NB4 (cell line): ENCODE measurements around the gene ZNF639.

Experiments
- DNase-seq: peaks from one replicate; pipeline ENCODE4 v3.0.0; 2010; ENCODE audit warnings: low read depth
- H3K4me3 ChIP-seq: one replicate; pipeline ENCODE4 v1.5.1; 2011; ENCODE audit warnings: mild to moderate bottlenecking, low read depth, low read length, moderate library complexity
- MYC ChIP-seq: IDR thresholded peaks from 2 replicates; pipeline ENCODE4 v1.6.1; 2011; ENCODE audit warnings: low read depth, low read length
- POLR2A ChIP-seq: IDR thresholded peaks from 2 replicates; pipeline ENCODE4 v1.6.1; 2011; ENCODE audit warnings: mild to moderate bottlenecking; ENCODE audit not compliant: insufficient read length; ENCODE audit errors: extremely low read depth
- TF ChIP-seq, protein P1 (sequence below): IDR thresholded peaks from one replicate; pipeline ENCODE4 v1.5.1; 2012; ENCODE audit warnings: low read depth, low read length
- TF ChIP-seq, protein P2 (sequence below): IDR thresholded peaks from 2 replicates; pipeline ENCODE4 v1.6.1; 2011; ENCODE audit warnings: low read depth, low read length

The ZNF639 gene

DNA sequence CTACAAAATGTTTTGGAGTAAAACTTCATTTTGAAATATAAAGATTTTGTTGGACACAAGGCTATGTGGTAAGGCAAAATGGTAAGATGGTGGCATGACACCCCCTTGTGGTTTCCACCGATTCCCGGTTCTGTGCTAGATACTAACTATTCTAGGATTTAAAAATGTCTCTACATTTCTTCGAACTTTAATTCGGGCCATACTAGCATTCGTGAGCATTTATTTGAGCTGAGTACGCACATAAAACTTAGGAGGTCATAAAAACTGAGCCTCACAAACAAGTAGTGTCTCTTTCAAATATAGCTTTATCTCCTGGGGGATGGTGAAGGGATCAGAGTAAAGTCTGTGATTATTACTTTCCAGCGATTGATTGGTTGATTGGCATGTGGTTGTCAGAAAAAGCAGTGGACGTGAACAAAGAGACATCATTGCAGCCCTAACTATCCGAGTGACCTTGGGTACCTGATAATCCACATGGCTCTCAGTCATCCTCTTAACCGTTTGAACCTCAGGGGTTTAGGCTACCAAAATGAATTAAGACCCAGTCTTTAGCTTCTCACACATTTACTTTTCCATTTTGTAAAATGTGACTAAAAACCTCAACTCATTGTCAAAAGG is 1.1 kb upstream of the ZNF639 start:
- peak; percentile 61 for DNase-seq
- TF ChIP-seq POLR2A: no peak
- TF ChIP-seq, protein P1, sequence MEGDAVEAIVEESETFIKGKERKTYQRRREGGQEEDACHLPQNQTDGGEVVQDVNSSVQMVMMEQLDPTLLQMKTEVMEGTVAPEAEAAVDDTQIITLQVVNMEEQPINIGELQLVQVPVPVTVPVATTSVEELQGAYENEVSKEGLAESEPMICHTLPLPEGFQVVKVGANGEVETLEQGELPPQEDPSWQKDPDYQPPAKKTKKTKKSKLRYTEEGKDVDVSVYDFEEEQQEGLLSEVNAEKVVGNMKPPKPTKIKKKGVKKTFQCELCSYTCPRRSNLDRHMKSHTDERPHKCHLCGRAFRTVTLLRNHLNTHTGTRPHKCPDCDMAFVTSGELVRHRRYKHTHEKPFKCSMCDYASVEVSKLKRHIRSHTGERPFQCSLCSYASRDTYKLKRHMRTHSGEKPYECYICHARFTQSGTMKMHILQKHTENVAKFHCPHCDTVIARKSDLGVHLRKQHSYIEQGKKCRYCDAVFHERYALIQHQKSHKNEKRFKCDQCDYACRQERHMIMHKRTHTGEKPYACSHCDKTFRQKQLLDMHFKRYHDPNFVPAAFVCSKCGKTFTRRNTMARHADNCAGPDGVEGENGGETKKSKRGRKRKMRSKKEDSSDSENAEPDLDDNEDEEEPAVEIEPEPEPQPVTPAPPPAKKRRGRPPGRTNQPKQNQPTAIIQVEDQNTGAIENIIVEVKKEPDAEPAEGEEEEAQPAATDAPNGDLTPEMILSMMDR: peak; percentile 31
- TF ChIP-seq, protein P2, sequence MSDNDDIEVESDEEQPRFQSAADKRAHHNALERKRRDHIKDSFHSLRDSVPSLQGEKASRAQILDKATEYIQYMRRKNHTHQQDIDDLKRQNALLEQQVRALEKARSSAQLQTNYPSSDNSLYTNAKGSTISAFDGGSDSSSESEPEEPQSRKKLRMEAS: no peak
- H3K4me3 ChIP-seq: peak overlapping the region; percentile 60

DNA sequence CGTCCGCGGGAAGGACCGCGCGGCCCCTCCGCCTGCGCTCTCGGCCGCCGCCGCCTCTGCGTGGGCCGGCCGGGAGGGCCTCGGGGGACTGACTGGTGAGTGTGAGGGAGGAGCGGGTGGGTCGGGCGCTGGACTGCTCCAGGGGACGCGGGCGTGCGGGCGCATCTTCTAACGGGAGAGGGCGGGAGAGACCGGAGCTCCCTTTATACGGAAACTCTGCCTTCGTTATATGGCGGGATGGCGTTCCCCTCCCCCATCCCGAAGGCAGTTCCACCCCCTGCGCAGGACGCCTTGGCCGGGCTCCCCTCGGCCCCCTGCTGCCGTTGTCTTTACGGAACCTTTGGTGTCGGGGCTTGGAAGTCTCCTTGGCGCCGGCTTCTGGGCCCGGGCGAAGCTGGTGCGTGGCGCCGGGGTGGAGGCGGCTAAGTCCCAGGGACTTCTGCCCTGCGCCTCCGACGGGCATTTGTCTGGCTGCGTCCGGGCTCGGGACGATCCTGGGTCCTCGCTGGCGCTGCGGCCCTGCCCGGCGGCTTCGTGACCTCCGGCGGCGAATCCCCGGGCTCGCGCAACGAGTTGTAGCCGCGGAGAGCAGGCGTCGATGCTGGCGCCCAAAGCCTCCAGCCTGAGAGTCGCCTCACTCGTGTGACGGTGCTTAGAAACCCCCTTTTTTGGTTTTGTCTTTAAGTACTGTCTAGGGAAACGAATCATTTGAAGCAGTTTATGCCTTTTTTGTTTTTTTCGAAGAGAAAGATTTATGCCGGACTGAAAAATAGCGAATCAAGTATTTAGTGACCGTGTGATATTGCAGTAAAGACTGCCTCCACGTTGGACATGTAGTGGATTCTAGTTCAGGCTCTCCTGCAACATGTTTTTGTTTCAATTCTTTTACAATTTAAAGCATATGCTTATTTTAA is 623 bp downstream of the ZNF639 start:
- peak overlapping the region; percentile 85 for H3K4me3 ChIP-seq
- DNase-seq: peak; percentile 85
- TF ChIP-seq POLR2A (no peak), MYC (no peak)
- TF ChIP-seq, protein P1: no peak
- TF ChIP-seq, protein P2: no peak

DNA sequence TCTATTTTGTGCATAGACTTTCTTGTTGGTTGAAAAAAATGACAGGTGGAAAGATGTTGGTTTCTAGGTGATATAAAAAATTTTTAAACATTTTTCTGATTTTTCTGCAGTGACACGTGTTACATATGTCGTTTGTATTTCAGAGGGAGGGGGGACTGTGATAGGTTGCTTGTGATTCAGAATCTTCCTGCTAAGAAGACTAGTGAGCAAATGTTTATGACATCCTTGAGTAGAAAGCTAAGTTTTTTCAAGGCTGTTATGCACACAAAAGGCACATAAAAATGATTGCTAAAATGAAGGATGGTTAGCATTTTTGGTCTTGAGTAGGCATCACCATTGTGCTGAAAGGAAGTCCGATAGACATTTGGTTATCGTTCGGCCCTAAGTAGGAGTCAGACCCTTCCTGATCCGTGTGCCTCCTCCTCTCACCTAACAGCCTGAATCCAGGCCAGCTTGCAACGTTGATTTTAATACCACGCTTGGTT is 1.5 kb downstream of the ZNF639 start:
- TF ChIP-seq, protein P1: no peak
- TF ChIP-seq, protein P2: peak; percentile 85
- no peak for TF ChIP-seq POLR2A
- TF ChIP-seq MYC: 0 out of 2 replicates have a peak, but pooled peaks have one; percentile 40
- H3K4me3 ChIP-seq: peak overlapping the region; percentile 85
- DNase-seq: peak; percentile 50

DNA sequence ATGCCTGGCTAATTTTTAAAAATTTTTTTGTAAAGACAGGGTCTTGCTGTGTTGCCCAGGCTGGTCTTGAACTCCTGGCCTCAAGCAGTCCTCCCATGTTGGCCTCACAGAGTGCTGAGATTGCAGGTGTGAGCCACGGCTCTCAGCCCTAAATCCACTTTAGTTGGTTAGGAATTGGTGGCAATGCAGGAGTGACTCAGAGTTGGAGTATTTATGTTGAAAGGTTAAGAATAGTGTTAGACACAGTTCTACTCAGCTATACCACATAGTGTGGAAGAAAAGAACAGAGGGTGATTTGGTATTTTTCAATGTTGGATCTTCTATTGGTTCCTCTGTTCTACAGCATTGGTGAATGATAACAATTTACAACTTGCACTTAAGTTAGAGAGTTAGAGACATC is 7.6 kb downstream of the ZNF639 start:
- H3K4me3 ChIP-seq: no peak overlapping the region
- TF ChIP-seq MYC: no peak
- no peak for TF ChIP-seq POLR2A
- TF ChIP-seq, protein P1: no peak
- TF ChIP-seq, protein P2: no peak
- no peak for DNase-seq

DNA sequence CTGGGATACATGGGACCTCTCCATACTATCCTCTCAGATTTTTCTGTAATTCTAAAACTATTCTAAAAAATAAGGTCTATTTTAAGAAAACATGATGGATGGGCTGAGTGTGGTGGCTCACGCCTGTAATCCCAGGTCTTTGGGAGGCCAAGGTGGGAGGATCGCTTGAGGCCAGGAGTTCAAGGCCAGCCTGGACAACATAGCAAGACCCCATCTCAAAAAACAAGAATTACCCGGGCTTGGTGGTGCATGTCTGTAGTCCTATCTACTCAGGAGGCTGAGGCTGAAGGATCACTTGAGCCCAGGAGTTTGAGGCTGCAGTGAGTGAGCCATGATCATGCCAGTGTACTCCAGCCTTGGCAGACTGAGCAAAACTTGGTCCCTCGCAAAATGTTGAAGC is 9.4 kb downstream of the ZNF639 start:
- TF ChIP-seq MYC (no peak), POLR2A (no peak)
- TF ChIP-seq, protein P1: no peak
- TF ChIP-seq, protein P2: no peak
- no peak overlapping the region for H3K4me3 ChIP-seq
- no peak for DNase-seq
